Right lobe of liver (tissue), 6 donors: ENCODE results near the gene GRK7. TPM values are rescaled to one million over a fixed set of nuclear protein-coding genes. Genes with fewer than 3 reads are reported as not detected.

Experiments
- ATAC-seq, 4 donors: fragments of 200-7000 bp; cut with Tn5 transposase; one replicate each; pipeline ENCODE4 v1.9.1; 2020; ENCODE audit warnings: mild to moderate bottlenecking in 4 of 4, moderate library complexity in 4 of 4
- DNase-seq, 3 donors: peaks; one replicate each; pipeline ENCODE4 v3.0.0-alpha.2; 2020
- H3K27ac ChIP-seq, 3 donors: fragments of 200-600 bp; one replicate each; pipeline ENCODE4 v1.8.0; 2022
- H3K27me3 ChIP-seq, 2 donors: fragments of 200-600 bp; one replicate each; pipeline ENCODE4 v1.8.0; 2022
- H3K36me3 ChIP-seq, 4 donors: fragments of 200-600 bp; sonication (generic) in 1 of 4; one replicate each; pipeline versions ENCODE4 v1.5.1 to v1.8.0; 2017 to 2022; ENCODE audit warnings: control low read depth in 1 of 4
- H3K4me1 ChIP-seq, 4 donors: fragments of 200-600 bp; sonication (generic) in 1 of 4; one replicate each; pipeline versions ENCODE4 v1.5.1 to v1.8.0; 2017 to 2022; ENCODE audit warnings: control low read depth in 1 of 4
- H3K4me3 ChIP-seq, 3 donors: fragments of 200-600 bp; one replicate each; pipeline ENCODE4 v1.8.0; 2022
- H3K9me3 ChIP-seq, 4 donors: fragments of 200-600 bp; sonication (generic) in 1 of 4; one replicate each; pipeline versions ENCODE4 v1.5.1 to v1.8.0; 2017 to 2022; ENCODE audit warnings: control low read depth in 1 of 4
- CTCF ChIP-seq, 4 donors: fragments of 200-600 bp in 3 of 4; fragments of 450-650 bp in 1 of 4; IDR thresholded peaks; one replicate each; pipeline versions ENCODE4 v1.5.1 to v1.8.0; 2016 to 2022; ENCODE audit warnings: antibody characterized with exemption in 4 of 4, mild to moderate bottlenecking in 2 of 4
- POLR2A ChIP-seq: fragments of 450-650 bp; IDR thresholded peaks from one replicate; pipeline ENCODE4 v1.6.1; 2017; ENCODE audit warnings: antibody characterized with exemption, mild to moderate bottlenecking
- WGBS: methylation state at CpG from one replicate; pipeline ENCODE4 v1.1.6; 2018; ENCODE audit warnings: low coverage, low lambda C conversion rate; ENCODE audit not compliant: insufficient coverage; ENCODE audit errors: missing lambda C conversion rate; 5-methylcytosine and 5-hydroxymethylcytosine counted together
- intact Hi-C, 2 donors: fragments of 100-400 bp; cut with DNase I; formaldehyde crosslinking; loops; one replicate each; pipeline versions ENCODE4 v1.11.2 to v1.14.1; 2022
- small RNA-seq, 2 experiments: library from RNA; depleted of rRNA; stranded (forward); fragments of <200 nt; gene quantifications; one replicate each; pipeline ENCODE3, GENCODE V24; 2016
- total RNA-seq, 6 experiments: library from RNA; depleted of rRNA in 2 of 6; stranded (reverse); fragments of >200 nt in 2 of 6; fragmentation: NEBNext Ultra II Directional in 3 of 6; extraction: Animal tissue kit (Norgen Biotek cat#: 25700) in 3 of 6; gene quantifications; one replicate each; pipeline versions ENCODE4 v1.1.0 to v1.2.4, GENCODE V29; 2016 to 2023
- donor health status: DM: no; HTN: yes; CAD: no.
- donor health status: DM: no; HTN: no; CAD: no.
- donor health status: DM: no; HTN: no; CAD: no.
- donor health status: DM: no; HTN: yes; CAD: no.
- donor health status: DM: no; HTN: yes; CAD: no.

The GRK7 gene
- total RNA-seq, 6 experiments from 2014 or later = 0.06 TPM; not detected in 5

- WGBS = 61% methylated on average over 3 of the region's 3 CpGs
- Histone ChIP-seq H3K9me3 (no peaks in the 10 kb centered on the region), H3K27ac (no peak overlapping the region), H3K27me3 (no peaks in the 10 kb centered on the region), H3K4me1 (no peaks in the 10 kb centered on the region), H3K36me3 (no peaks in the 10 kb centered on the region), H3K4me3 (no peak overlapping the region)
- DNase-seq = no peak
- intact Hi-C loops = no loop called here
- TF ChIP-seq CTCF (IDR thresholded peaks at IDR 0.05) (no peak), POLR2A (no peak)
- ATAC-seq = no peak
Measured at GRCh38 chr3:141811348-141811747, 48.1 kb downstream of the GRK7 start.

- no peaks in the 10 kb centered on the region for H3K9me3 ChIP-seq
- no peak overlapping the region for H3K27ac ChIP-seq
- DNase-seq (no peak), ATAC-seq (no peak)
- intact Hi-C loops = no loop called here
- H3K36me3 ChIP-seq = no peaks in the 10 kb centered on the region
- no peaks in the 10 kb centered on the region for H3K4me1 ChIP-seq
- no peaks in the 10 kb centered on the region for H3K27me3 ChIP-seq
- TF ChIP-seq CTCF (IDR thresholded peaks at IDR 0.05) (no peak), POLR2A (no peak)
- WGBS = 63% methylated on average over 5 of the region's 5 CpGs
- no peak overlapping the region for H3K4me3 ChIP-seq
Measured at GRCh38 chr3:141812084-141812483, 48.9 kb downstream of the GRK7 start.

- no peaks in the 10 kb centered on the region for H3K4me1 ChIP-seq
- no peaks in the 10 kb centered on the region for H3K27me3 ChIP-seq
- H3K4me3 ChIP-seq = no peak overlapping the region
- no peak for TF ChIP-seq POLR2A
- no peak for TF ChIP-seq CTCF (IDR thresholded peaks at IDR 0.05)
- no peaks in the 10 kb centered on the region for H3K9me3 ChIP-seq
- no peaks in the 10 kb centered on the region for H3K36me3 ChIP-seq
- H3K27ac ChIP-seq = no peak overlapping the region
- intact Hi-C loops = no loop called here
- WGBS = 29% methylated on average over 2 of the region's 4 CpGs
- ATAC-seq = no peak
- no peak for DNase-seq
Measured at GRCh38 chr3:141812586-141812985, 49.4 kb downstream of the GRK7 start.

Small RNA genes within 50 kb of the gene (small RNA-seq; reads per million reads assigned to genes)
- 0 reads per million in 2 experiments for gene AC112771.1

Other genes starting within 250 kb of the GRK7 start
- gene RNF7, start 25.1 kb upstream of the GRK7 start, total RNA-seq = 10 to 100 TPM; 31.0 to 41.1 (median 34.2) TPM
- gene ATP1B3, start 113.2 kb downstream of the GRK7 start, total RNA-seq = 10 to 100 TPM in 3 of 6 experiments, 1 to 10 TPM in 3; 6.6 to 19.4 (median 9.3) TPM